ENCODE measurements around the gene CNTNAP5.

CNTNAP5 gene

DNA sequence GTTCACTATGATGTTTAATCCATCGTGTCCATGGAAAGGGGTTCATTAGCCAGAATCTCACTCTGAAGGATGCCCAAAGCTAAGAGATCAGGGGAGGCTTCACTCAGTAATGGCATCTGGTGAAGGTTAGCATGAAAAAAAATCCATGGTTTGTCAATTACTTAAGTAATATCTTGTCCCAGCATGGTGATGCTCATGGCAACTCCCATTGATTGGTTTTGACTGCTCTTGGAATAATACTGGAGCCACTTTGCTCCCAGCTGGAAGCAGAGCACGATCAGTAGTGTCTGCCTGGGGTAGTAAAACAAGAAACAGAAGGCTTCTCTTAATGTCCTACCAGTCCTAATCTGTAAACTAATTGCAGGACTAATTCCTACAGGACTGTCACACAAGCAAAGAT is 799.4 kb downstream of the CNTNAP5 start:
- TF ChIP-seq, protein P1, sequence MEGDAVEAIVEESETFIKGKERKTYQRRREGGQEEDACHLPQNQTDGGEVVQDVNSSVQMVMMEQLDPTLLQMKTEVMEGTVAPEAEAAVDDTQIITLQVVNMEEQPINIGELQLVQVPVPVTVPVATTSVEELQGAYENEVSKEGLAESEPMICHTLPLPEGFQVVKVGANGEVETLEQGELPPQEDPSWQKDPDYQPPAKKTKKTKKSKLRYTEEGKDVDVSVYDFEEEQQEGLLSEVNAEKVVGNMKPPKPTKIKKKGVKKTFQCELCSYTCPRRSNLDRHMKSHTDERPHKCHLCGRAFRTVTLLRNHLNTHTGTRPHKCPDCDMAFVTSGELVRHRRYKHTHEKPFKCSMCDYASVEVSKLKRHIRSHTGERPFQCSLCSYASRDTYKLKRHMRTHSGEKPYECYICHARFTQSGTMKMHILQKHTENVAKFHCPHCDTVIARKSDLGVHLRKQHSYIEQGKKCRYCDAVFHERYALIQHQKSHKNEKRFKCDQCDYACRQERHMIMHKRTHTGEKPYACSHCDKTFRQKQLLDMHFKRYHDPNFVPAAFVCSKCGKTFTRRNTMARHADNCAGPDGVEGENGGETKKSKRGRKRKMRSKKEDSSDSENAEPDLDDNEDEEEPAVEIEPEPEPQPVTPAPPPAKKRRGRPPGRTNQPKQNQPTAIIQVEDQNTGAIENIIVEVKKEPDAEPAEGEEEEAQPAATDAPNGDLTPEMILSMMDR (IDR thresholded peaks at IDR 0.05): no peak
- Histone ChIP-seq H3K27ac (no peak overlapping the region), H3K4me3 (no peak overlapping the region)
- DNase-seq (ENCODE audit: low spot score): no peak

DNA sequence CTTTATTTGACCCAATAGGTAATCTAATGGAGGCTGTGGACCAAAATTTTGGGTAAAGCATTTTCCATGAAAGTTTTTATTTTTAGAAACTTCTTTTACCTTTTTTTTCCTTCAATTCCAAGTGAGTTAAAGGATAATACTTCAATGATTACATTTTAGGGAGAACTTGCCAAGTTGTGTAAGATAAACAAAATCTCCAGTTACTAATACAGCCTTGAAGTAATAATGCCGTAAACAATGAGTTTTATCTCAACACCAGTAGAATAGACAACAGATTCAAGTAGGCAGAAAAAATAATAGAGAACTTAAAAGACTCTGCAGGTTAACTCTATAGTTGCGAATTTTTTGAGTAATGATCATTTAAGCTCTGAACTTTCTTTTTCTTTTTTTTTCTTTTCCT is 807.4 kb downstream of the CNTNAP5 start:
- H3K4me3 ChIP-seq: no peak overlapping the region
- TF ChIP-seq, protein P1 (IDR thresholded peaks at IDR 0.05): no peak
- no peak overlapping the region for H3K27ac ChIP-seq
- DNase-seq (ENCODE audit: low spot score): no peak

- no peak overlapping the region for H3K27ac ChIP-seq
- no peak for DNase-seq (ENCODE audit: low spot score)
- TF ChIP-seq, protein P1 (IDR thresholded peaks at IDR 0.05): no peak
- H3K4me3 ChIP-seq: no peak overlapping the region
These were observed 809.2 kb downstream of the CNTNAP5 start for GRCh38 chr2:124834331-124834730.

DNA sequence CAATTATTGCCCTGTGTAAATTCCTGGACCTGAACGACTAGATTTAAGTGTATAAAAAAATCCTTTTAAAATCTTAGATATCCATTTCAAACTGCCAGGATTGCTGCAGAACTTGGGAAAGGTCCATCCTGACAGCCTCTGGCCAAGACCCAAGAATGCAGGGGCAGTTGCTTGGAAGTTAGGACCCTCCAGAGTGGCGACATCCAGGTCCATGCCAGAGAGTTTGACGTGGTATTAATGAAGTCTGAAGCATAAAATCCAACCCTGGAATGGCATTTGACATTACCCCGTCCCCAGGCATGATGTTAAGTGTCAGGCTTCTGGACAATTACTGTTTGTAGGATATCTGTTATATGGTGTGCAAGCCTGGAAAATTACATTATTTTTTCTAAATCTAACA is 810.2 kb downstream of the CNTNAP5 start:
- TF ChIP-seq, protein P1 (IDR thresholded peaks at IDR 0.05): no peak
- Histone ChIP-seq H3K27ac (no peak overlapping the region), H3K4me3 (no peak overlapping the region)
- no peak for DNase-seq (ENCODE audit: low spot score)

DNA sequence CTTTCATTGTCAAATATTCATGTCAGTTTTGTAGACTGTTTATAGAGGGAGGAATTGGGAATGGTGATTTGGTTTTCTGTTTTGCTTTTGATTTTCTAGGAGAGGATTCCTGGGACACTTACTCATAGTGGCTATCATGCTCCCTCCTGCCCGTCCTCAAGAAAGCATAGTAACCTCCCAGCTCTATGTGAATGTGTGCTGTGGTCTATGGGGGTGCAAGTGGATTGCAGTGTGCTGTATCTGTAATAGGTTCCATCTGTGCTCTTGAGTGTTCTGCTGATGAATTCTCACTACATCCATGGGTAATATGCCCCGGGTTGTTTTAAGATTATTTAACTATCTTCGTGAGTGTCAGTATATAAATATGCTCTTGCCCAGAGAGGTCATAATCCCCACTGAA is 811.3 kb downstream of the CNTNAP5 start:
- TF ChIP-seq, protein P1 (IDR thresholded peaks at IDR 0.05): no peak
- H3K27ac ChIP-seq: no peak overlapping the region
- H3K4me3 ChIP-seq: no peak overlapping the region
- no peak for DNase-seq (ENCODE audit: low spot score)

GRCh38 chr2:124837496-124837895 is 812.4 kb downstream of the CNTNAP5 start:
- Histone ChIP-seq H3K4me3 (no peak overlapping the region), H3K27ac (no peak overlapping the region)
- no peak for DNase-seq (ENCODE audit: low spot score)
- TF ChIP-seq, protein P1 (IDR thresholded peaks at IDR 0.05): no peak

DNA sequence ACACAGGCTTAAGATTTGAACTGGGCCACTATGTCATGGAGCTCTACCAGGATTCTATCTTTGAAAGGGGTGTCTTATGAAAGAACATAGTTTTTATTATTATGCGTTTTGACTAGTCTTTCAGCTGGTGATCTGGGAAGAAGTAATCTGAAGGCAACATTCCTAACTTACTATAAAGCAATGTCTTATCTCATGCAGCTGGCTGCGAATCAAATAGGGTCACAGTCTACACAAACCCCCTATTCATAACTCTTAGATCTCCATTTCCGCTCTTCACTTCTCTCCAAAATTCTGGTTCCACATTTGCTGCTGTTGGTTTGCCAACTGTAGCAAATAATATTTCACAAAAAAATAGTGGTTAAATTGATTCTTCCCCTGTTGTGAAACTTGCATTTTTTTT is 813.3 kb downstream of the CNTNAP5 start:
- H3K27ac ChIP-seq: no peak overlapping the region
- no peak for DNase-seq (ENCODE audit: low spot score)
- TF ChIP-seq, protein P1 (IDR thresholded peaks at IDR 0.05): no peak

More for the DNA sequence above, 813.3 kb downstream of the CNTNAP5 start:
- H3K4me3 ChIP-seq: no peak overlapping the region

Measured in coronary artery (tissue), 2 donors.